Vagina (tissue), 2 donors: ENCODE measurements around the gene SUGP2.

ENCODE experiments used
- POLR2A ChIP-seq, 2 donors: fragments of 450-650 bp; IDR thresholded peaks; one replicate each; pipeline ENCODE4 v1.6.1; 2017; ENCODE audit warnings: antibody characterized with exemption in 2 of 2, mild to moderate bottlenecking in 2 of 2, moderate library complexity in 2 of 2
- POLR2AphosphoS5 ChIP-seq, 2 donors: sonication (generic); formaldehyde crosslinking; IDR thresholded peaks; one replicate each; pipeline ENCODE4 v1.9.0; 2017; ENCODE audit warnings: antibody characterized with exemption in 2 of 2, mild to moderate bottlenecking in 2 of 2, low read depth in 1 of 2; ENCODE audit not compliant: insufficient read depth in 1 of 2
- TF ChIP-seq, protein P1 (sequence below), 3 experiments: fragments of 450-650 bp in 2 of 3; fragments of 200-600 bp in 1 of 3; sonication (generic) in 1 of 3; IDR thresholded peaks; one replicate each; pipeline ENCODE4 v1.5.1; 2017 to 2019; ENCODE audit warnings: antibody characterized with exemption in 3 of 3, mild to moderate bottlenecking in 2 of 3, moderate library complexity in 2 of 3

- TF ChIP-seq, protein P1, sequence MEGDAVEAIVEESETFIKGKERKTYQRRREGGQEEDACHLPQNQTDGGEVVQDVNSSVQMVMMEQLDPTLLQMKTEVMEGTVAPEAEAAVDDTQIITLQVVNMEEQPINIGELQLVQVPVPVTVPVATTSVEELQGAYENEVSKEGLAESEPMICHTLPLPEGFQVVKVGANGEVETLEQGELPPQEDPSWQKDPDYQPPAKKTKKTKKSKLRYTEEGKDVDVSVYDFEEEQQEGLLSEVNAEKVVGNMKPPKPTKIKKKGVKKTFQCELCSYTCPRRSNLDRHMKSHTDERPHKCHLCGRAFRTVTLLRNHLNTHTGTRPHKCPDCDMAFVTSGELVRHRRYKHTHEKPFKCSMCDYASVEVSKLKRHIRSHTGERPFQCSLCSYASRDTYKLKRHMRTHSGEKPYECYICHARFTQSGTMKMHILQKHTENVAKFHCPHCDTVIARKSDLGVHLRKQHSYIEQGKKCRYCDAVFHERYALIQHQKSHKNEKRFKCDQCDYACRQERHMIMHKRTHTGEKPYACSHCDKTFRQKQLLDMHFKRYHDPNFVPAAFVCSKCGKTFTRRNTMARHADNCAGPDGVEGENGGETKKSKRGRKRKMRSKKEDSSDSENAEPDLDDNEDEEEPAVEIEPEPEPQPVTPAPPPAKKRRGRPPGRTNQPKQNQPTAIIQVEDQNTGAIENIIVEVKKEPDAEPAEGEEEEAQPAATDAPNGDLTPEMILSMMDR (IDR thresholded peaks at IDR 0.05), result no peak
- TF ChIP-seq POLR2AphosphoS5 (IDR thresholded peaks at IDR 0.05; ENCODE audit: insufficient read depth in 1 of 2, low read depth in 1 of 2) (no peak), POLR2A (IDR thresholded peaks at IDR 0.05) (no peak)
These were observed 29.2 kb downstream of the SUGP2 start for GRCh38 chr19:19004144-19004543.
